Amygdala (tissue), 56 donors: ENCODE measurements around the gene EPHB6.

ENCODE experiments used
- DNase-seq, 56 donors: peaks; one replicate each; lab custom pipeline; 2025; lab: John Stamatoyannopoulos, UW

The EPHB6 gene

DNA sequence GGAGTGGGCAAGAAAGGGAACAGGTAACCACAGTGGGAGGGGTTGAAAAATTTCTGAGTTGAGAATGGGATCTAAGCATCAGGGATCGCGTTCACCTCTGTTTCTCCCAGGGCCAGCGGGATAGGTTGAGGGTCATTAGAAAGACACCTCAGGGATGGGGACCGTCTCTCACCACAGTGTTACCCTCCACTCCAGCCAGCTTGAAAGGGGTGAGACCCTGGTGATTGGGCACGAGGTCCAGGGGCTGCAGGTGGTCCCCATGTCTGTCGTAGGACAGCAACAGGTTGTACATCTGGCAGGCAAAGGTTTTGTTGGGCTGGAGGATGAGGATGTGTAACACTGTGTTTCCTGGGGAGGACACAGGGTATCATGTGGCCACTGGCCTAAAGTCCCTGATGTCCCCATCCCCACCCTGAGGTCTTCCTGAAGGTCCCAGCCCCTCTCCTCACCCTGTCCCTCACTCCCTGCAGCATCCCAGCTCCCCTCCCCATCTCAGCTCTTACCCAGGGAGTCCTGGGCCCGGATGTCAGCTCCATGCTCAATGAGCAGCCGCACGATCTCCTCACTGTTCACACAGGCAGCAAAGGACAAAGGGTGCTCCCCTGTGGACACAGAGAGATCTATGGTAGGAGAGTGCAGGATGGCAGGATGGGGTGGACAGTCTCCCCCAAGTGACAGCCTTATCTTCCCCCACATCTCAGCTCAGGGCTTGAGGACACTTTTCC lies 21.5 kb downstream of the EPHB6 start:
- DNase-seq: no peak

DNA sequence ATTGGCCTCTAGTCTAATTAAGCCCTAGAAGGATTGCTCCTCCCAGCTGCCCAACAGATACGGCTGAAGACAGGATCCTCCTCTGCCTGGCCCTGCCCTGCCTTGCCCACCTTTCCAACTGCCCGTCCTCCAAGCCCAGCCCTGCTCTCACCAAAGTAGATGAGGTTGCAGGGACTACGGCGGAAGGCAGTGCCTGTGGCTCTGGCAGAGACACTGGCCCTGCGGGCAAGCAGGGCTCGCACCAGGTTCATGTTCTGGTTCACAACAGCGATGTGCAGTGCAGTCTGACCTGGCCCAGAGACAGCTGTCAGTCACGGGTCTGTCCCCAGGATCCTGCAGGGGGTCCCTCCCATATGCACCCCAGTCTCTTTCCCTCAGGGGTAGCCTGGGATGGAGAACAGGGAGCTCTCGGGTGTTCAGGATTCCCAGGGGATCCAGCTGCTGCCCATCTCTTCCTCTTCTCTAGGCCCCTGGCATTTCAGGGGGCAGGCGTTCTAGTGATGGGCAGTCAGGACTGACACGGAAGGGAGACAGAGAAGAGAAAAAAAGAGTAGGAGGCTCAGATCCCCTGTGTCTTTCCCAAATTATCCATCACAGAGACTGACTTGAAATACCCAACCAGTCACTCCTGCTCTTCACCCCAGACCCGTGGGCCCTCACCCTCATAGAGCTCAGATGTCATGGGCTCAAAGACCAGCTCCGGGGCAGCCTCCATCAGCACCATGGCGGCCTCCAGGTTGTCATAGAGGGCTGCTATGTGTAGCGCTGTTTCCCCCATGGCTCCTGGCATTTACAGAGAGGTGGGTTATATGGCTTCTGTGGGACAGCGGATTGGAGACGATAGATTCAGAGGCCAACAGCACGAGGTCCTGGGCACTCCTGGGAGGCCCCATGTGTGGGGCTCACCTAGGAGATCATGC lies 22.4 kb downstream of the EPHB6 start:
- no peak for DNase-seq

DNA sequence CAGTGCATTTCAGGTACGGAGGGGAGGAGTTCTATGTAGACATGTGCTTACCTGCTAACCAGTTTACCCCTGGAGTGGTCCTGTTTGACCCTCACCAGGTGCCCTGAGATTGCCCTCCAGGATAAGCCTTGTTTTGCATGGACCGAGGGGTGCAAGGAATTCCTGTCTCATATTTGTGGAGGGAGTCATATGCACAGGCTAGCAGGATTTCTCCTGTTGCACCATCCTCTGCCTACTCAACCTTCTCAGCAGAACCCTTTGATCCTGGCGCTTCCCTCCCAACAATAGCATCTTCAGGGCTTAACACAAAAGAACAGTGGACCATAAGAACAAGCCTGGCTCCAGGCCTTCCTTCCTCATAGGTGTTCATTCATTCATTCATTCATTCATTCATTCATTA lies 23.4 kb downstream of the EPHB6 start:
- DNase-seq: no peak

DNA sequence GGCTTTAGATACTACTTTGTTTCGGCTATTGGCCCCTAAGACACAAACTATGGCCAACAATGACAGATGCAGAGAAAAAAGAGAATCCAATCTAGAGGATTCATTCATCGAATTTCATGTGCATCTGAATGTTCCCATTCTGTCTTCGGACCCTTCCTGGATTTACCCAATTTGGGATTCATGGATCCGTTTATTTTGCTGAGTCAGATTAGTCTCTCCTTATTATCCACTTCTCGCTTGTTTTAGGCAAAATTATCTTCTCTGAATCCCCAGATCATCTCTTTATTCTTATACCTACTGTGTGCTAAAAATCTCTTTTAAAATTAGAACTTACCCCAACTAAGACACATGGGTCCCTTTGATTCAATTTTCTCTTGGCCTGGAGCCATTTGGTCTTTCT lies 24.2 kb downstream of the EPHB6 start:
- DNase-seq: no peak

DNA sequence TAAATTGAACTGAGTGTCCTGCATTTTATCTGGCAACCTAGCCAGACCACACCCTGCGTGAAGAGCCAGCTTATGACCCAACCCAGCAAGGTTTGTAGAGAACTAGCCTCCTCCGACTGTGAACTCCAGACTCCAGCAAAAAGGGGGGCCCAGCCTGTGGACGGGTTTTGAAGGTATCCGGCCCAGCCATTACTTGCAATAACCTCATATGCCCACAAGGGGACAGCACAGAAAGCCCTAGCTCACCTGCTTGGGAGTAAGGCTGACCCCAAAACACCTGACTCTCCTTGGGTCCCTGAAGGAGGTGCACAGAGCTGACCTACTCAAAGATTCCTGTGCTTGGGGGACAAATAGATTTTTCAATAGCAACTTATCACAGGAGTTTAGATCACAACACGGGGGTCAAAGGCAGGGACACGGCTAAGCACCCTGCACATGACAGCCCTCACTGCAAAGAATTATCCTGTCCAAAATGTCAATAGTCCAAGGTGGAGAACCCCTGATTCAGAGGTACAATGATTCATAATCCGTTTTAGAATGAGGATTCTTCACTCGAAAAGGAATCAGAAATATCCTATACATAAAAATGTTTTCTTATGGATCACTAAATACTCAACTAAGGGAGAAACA lies 26.1 kb downstream of the EPHB6 start:
- DNase-seq: no peak

DNA sequence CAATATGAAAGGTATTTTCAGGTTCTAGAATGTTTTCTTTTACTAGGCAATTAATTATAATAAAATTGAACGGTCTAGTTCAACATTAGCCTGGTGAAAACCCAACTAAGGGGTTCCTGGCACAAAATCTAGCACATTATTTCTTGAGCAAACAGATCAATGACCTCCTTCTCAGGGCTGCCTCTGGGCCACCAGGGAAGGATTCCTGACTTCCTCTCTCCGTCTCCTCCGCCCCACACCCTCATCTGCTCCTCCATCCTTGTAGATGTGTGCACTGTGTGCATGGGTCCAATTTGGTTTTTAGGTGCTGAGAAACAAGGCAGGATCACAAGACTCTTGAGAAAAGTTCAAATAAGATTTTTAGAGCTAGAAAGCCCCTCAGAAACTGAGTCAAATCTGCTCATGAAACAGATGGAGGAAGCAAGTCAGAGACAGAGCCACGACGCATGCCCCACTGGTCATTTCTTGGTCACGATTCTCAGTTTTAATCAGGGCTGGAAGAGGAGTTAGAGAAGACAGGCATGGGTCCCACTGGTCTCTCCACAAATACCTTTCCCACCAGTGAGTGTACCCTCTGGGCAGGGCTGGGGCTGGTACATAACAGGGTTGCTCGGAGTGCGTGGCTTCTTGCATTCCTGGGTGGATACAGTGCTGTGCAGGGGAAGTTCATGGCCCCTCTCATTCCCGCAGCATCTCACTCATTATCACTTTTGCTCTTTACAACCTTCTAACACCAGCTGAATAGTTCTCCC lies 26.9 kb downstream of the EPHB6 start:
- no peak for DNase-seq

DNA sequence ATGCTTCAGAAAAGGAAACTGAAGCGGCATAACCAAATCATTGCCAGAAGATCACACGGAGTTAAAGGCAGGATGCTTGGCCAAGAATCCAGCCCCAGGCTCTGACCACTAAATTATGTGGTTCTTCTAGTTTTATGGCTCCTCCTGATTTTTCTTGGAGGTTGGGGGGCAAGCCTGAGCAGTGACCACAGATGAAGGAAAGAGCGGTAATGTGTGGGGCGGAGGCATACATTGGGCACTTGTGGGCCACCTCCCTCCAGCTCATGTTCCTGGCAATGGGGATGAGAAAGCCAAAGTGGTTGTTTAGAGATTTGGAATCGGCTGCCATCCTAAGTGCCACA lies 27.4 kb downstream of the EPHB6 start:
- no peak for DNase-seq

DNA sequence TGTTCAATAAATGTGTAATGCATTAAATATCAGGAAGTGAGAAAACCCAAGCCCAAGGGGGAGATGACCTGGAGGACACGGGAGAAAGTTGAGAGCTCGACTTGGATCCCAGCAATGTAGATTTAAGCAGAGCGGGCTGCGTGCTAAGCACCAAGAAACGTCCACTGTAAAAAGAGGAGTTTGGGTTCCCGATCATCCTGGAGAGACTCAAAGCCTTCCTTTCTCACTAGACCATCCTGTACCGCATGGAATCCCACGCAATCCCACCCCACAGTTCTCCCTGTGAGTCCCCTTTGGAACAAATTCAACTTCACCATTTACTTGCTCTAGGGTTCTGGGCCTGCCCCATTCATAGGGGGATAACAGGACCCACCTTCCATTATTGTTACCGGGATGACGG lies 28.3 kb downstream of the EPHB6 start:
- no peak for DNase-seq

DNA sequence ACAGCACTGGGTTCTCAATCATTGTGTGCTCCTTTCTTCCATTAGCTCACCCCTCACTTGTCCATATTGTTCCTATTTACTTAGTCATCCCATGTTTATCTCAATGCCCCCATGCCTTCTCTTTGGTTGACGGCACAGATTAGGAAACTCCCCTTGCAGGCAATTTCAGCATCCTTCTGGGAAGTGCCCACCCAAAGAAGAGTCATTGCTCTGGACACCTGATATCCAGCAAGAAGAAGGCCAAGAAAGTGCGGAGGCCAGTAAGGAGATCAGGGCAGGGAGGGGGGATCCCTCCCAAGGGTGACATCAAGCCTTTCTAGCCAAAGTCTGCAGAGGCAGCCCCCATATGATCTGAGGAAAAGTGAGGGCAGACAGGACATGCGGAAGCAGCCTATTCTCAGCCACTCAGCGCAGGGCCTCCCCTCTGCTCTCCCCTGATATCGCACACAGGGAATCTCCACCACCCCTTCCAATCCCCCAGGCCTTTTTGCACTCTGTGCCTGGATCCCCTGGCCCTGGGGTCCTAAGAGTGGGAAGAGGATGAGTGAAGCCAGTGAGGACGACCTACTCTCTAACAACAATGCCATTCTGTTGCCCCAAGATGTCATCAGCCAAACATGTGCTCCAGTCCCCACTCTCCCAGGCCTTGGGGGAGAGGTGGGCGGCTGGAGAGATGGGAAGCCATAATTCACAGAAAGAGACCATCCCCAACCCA lies 28.9 kb downstream of the EPHB6 start:
- DNase-seq: no peak

DNA sequence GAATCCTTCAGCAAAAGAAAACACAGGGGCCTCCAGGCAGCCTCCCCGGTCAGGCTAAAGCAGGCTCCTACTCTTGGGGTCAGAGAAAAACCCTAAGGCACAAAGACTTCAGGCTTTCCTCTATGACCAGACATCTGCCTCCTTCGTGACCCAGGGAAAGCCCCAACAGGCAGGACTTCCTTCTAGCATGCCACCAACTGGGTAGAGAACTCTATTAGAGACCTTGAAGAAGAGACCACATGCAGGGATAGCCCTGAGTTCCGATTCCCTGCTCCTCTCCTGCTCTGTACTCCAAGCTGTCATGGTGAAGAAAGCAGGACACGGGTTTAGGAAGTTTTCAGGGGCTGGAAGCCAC lies 29.4 kb downstream of the EPHB6 start:
- DNase-seq: no peak

DNA sequence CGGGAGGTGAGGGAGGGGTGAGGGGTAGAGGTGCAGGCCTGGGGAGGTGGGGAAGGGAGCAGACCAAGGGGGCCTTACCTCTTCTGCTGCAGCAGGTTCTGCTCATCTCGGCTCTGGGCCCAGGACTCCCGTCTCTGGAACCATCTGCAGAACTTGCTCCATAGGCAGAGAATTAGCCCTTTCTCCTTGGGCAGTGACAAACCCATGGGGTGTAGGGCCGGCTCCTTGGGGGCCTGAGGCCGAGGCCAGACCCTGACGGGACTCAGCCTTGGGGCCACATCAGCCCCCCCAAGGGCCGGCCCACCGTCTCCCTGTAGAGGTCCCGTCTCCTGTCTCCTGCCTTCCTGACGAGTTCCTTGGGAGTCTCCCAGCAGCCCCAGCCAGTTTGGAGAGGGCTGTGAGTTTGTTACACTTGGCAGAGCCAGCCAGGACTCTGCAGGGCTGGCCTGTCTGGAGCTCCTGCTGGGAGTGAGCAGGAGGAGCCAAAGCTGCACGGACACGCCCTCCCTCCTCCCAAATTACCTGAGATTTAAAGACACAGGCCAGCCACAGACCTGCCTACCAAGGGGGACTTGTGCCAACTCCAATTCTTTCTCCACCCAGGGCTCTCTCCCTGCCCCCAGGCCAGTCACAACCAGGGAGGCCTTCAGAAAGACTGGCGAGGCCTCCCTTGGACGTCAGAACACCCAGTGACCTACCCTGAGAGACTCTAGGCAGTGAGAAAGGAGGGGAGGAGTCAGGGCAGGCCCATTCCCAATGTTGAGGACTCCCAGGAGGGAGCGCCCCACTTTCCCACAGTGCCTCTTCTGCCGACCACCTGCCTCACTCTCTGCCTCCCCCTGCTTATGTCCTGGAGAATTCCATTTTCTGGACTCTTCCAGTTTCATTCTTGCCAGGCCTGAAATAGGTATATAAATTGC lies 30.7 kb downstream of the EPHB6 start, which contains the start of gene TRPV6:
Gene TRPV6 (minus strand): TSS at position 435 of the 920 bp plus-strand sequence.
- no peak for DNase-seq

DNA sequence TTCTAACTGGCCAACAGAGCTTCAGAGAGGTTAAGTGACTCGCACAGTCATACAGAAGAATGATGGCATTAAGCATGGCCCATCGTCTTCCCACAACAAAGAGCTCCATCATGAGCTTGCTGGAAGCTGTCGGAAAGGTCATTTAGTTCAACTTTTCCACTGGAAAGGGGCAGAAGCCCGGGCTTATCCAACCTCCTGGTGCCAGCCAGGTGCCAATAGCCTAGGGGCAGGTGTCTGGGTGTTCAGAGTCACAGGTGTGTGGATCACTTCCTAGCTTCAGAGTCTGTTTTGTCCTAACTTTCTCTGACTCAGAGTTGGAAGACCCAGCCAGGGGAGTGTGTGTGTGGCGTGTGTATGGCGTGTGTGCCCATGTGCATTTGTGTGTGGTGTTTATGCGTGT lies 32.0 kb downstream of the EPHB6 start:
- DNase-seq: no peak

DNA sequence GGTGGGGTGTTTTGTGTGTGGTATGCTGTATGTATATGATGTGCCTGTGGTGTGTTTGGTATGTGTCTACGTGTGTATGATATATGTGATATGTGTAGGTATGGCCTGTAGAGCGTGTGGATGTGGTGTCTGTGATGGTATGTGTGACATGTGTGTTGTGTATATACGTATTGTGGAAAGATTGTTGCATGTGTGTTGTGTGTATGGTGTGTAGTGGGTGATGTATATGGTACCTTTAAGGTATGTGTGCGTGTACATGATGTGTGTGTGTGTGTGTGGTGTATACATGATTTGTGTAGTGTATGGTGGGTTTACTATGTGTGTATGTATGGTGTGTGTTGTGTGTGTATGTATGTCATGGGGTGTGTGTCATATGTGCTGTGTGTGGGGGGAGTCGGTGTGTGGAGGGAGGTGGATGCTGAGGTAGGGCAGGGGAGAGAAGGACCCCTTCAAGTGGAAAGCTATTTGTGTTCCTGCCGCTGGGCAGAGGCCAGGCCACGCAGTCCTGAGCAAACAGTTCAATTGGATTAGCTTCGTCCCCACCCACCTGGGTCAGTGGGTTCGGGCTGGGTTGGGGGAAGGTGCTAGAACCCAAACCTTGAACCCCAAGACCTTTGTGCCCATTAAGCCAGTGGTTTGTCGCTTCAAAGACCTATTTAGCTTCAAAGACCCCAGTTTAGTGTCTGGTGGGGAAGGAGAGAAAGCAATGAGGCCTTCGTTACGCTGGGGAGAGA lies 32.6 kb downstream of the EPHB6 start:
- DNase-seq: no peak

DNA sequence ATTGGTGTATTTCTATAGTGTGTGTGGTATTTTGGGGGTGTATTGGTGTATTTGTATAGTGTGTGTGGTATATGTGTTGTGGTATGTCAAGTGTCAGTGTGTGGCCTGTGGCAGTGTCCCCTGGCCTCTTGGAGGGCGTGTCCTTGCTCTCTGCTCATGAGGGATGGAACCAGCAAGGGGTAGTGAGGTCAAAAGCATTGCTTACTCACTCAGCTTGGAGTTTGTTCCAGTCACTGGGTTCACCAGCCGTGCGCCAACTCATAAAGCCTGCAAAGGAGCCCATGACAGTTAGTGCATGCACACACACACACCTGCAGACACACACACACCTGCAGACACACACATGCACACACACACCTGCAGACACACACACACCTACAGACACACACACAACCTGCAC lies 34.9 kb downstream of the EPHB6 start:
- DNase-seq: no peak

DNA sequence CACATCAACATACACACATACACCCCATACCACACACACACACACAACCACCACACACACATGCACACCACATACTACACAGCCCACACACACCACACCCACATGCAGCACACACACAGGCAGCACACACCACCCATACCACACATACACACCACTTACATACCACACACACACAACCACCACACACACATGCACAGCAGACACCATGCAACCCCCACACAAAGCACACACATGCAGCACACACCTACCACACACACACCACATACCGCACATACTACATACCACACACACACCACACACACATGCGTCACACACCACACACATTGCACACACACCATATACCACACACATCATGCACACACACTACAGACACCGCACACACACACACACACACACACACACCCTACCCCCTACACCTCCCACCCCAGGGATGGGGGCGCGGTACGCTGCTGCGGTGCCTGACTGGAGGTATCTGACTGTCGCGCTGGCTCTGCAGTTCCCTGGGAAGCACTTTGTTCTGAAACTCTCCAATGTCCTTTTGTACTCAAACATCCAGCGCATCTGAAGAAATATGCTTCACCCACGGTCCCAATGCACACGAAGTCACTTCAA lies 36.1 kb downstream of the EPHB6 start:
- no peak for DNase-seq

DNA sequence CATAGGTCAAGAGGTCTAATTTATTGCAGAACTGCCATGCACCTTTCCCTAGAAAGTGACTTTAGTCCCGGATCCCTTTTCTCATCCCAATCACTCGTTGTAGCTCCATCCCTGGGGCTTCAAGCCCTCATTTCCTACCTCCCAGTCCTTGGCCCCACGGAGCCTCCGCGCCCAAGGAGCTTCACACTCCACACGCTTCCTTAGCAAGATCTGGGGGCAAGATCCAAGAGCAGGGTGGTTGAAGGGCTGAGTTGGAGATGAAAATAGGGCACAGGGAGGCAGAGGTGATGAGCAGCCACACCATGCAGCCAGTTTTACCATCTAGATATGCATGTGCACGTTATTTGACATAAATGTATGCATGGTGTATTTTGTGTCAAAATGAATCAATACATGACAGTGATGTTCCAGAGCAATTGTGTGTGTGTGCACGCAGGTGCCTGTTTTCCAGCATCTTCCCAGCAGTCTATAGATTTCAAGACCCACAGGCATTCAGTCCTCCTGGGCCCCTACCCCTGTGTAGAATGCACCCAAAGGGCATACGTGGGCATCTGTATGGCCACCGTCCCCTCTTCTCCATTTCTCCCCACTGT lies 36.7 kb downstream of the EPHB6 start:
- no peak for DNase-seq

DNA sequence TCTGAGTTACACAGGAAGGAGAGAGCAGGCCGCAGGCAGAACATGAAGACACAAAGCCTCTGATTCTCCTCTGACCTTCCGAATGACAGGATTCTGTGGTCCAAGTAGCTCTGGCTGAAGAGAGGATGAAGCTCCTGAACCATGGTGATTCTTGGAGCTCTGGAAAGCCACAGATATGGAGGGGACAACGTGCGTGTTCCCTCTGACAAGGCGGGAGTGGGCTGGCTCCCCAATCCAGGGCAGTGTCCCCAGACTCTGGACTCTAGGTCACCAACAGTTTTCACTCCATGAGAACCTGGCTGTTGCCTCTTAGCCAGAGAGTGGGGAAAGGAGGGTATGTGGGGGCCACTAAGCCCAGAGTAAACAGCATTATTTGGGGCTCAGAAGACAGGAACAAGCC lies 38.1 kb downstream of the EPHB6 start:
- DNase-seq: no peak
